GM19372 (cell line): Measurements from ENCODE around the gene MIOX.

Experiments used
- ATAC-seq: cut with Tn5 transposase; IDR thresholded peaks from one replicate; pipeline ENCODE4 v1.9.1; 2021; ENCODE audit warnings: mild to moderate bottlenecking, low read depth, moderate library complexity; ENCODE audit not compliant: unreplicated experiment

MIOX gene

GRCh38 chr22:50488006-50488677 lies 1.5 kb downstream of the MIOX start:
- no peak for ATAC-seq

- no peak for ATAC-seq
Measured at GRCh38 chr22:50488886-50489285, 2.2 kb downstream of the MIOX start.

- ATAC-seq: no peak
Measured at GRCh38 chr22:50489363-50490243, 2.9 kb downstream of the MIOX start.

GRCh38 chr22:50490531-50491308 lies 4.1 kb downstream of the MIOX start:
- ATAC-seq: no peak

- ATAC-seq: no peak
Measured at GRCh38 chr22:50497093-50497492, 10.4 kb downstream of the MIOX start.

GRCh38 chr22:50498322-50498890 lies 11.7 kb downstream of the MIOX start:
- ATAC-seq: no peak

- ATAC-seq: no peak
Measured at GRCh38 chr22:50500452-50500851, 13.8 kb downstream of the MIOX start.

GRCh38 chr22:50502096-50502495 lies 15.4 kb downstream of the MIOX start:
- ATAC-seq: no peak

- no peak for ATAC-seq
Measured at GRCh38 chr22:50502628-50503474, 16.2 kb downstream of the MIOX start.

GRCh38 chr22:50503475-50504145 lies 17.0 kb downstream of the MIOX start:
- no peak for ATAC-seq

GRCh38 chr22:50504369-50505211 lies 17.9 kb downstream of the MIOX start:
- no peak for ATAC-seq

- ATAC-seq: no peak
Measured at GRCh38 chr22:50505276-50505775, 18.7 kb downstream of the MIOX start.

- no peak for ATAC-seq
Measured at GRCh38 chr22:50505776-50506610, 19.3 kb downstream of the MIOX start.

GRCh38 chr22:50506611-50507420 lies 20.2 kb downstream of the MIOX start:
- no peak for ATAC-seq

- peak; percentile 57 for ATAC-seq
Measured at GRCh38 chr22:50507421-50507990, 20.8 kb downstream of the MIOX start, which contains the start of gene LMF2. Gene LMF2, minus strand, starts transcription at chr22:50507702. Its CDS starts 27 bp downstream, at chr22:50507675.
